Lung (tissue), 12 donors: ENCODE data around the gene STRA6. TPM values are rescaled to one million over a fixed set of nuclear protein-coding genes. Genes with fewer than 3 reads are reported as not detected.

Experiments
- ATAC-seq: fragments of 200-7000 bp; cut with Tn5 transposase; one replicate; pipeline ENCODE4 v1.9.1; 2020; ENCODE audit warnings: moderate number of reproducible peaks; ENCODE audit not compliant: insufficient read depth, low FRiP score
- DNase-seq, 3 donors: peaks; one replicate each; pipeline ENCODE4 v3.0.0-alpha.2; 2013 to 2017
- H3K27ac ChIP-seq, 2 donors: one replicate each; pipeline ENCODE4 v1.5.1; 2013; ENCODE audit warnings: mild to moderate bottlenecking in 2 of 2, moderate library complexity in 2 of 2, control low read depth in 1 of 2, inconsistent platforms in 1 of 2, low read depth in 1 of 2, low read length in 1 of 2
- H3K27me3 ChIP-seq, 3 donors: one replicate each; pipeline ENCODE4 v1.5.1; 2013; ENCODE audit warnings: low read length in 2 of 3; ENCODE audit not compliant: control insufficient read depth in 3 of 3, insufficient read depth in 3 of 3
- H3K36me3 ChIP-seq, 4 donors: one replicate each; pipeline ENCODE4 v1.5.1; 2013; ENCODE audit warnings: low read length in 4 of 4, mild to moderate bottlenecking in 1 of 4, moderate library complexity in 1 of 4; ENCODE audit not compliant: control insufficient read depth in 4 of 4, insufficient read depth in 4 of 4
- H3K4me1 ChIP-seq, 5 donors: one replicate each; pipeline ENCODE4 v1.5.1; 2013; ENCODE audit warnings: low read length in 5 of 5, mild to moderate bottlenecking in 2 of 5, moderate library complexity in 1 of 5; ENCODE audit not compliant: control insufficient read depth in 5 of 5, insufficient read depth in 5 of 5
- H3K4me3 ChIP-seq: one replicate; pipeline ENCODE4 v1.5.1; 2013; ENCODE audit warnings: mild to moderate bottlenecking, control low read depth, moderate library complexity
- H3K9ac ChIP-seq, 2 donors: one replicate each; pipeline ENCODE4 v1.5.1; 2013; ENCODE audit warnings: low read length in 2 of 2, control low read depth in 1 of 2; ENCODE audit not compliant: insufficient read depth in 1 of 2
- H3K9me3 ChIP-seq, 4 donors: one replicate each; pipeline ENCODE4 v1.5.1; 2013; ENCODE audit warnings: low read length in 3 of 4, mild to moderate bottlenecking in 1 of 4, moderate library complexity in 1 of 4; ENCODE audit not compliant: control insufficient read depth in 4 of 4, insufficient read depth in 3 of 4
- WGBS, 2 donors: extraction: QIAGEN DNeasy Blood & Tissue Kit; methylation state at CpG; one replicate each; pipeline ENCODE4 v1.1.7; 2013; 5-methylcytosine and 5-hydroxymethylcytosine counted together
- polyA plus RNA-seq, 2 donors: library from polyadenylated mRNA; stranded (reverse); fragments of 200-250 nt; gene quantifications; one replicate each; pipeline ENCODE4 v1.2.1, GENCODE V29; 2013
- total RNA-seq, 2 donors: library from RNA; depleted of rRNA in 1 of 2; stranded (reverse); fragments of >200 nt in 1 of 2; gene quantifications; one replicate each; pipeline ENCODE4 v1.2.1, GENCODE V29; 2014 to 2021
- TF ChIP-seq, protein P1 (sequence below): IDR thresholded peaks from 2 replicates; pipeline ENCODE4 v1.5.1; 2012; ENCODE audit warnings: mild to moderate bottlenecking; ENCODE audit errors: control extremely low read depth, extremely low read depth
- donor health status: control.
- donor health status: control.
- donor health status: Bipolar disorder and iron deficiency.
- donor health status: healthy.
- donor health status: DM: yes; HTN: yes; CAD: no.

Gene STRA6
- total and polyA plus RNA-seq, 4 donors, result 0.40 to 2.6 (median 0.78) TPM

- TF ChIP-seq, protein P1, sequence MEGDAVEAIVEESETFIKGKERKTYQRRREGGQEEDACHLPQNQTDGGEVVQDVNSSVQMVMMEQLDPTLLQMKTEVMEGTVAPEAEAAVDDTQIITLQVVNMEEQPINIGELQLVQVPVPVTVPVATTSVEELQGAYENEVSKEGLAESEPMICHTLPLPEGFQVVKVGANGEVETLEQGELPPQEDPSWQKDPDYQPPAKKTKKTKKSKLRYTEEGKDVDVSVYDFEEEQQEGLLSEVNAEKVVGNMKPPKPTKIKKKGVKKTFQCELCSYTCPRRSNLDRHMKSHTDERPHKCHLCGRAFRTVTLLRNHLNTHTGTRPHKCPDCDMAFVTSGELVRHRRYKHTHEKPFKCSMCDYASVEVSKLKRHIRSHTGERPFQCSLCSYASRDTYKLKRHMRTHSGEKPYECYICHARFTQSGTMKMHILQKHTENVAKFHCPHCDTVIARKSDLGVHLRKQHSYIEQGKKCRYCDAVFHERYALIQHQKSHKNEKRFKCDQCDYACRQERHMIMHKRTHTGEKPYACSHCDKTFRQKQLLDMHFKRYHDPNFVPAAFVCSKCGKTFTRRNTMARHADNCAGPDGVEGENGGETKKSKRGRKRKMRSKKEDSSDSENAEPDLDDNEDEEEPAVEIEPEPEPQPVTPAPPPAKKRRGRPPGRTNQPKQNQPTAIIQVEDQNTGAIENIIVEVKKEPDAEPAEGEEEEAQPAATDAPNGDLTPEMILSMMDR, result no peak
- ATAC-seq (no peak), DNase-seq (no peak)
- no peaks in the 10 kb centered on the region for H3K36me3 ChIP-seq
- no peak overlapping the region for H3K4me3 ChIP-seq
- H3K9ac ChIP-seq, result no peak overlapping the region
- no peak overlapping the region for H3K27ac ChIP-seq
- no peaks in the 10 kb centered on the region for H3K9me3 ChIP-seq
- 75 to 91% methylated on average over 6 of the region's 6 CpGs for WGBS, 2 donors
- H3K27me3 ChIP-seq, result no peaks in the 10 kb centered on the region
- H3K4me1 ChIP-seq, result peaks cover 0 to 47% (median 0%) of the 10 kb centered on the region in 5 donors
Measured at GRCh38 chr15:74208496-74208895, 5.9 kb upstream of the STRA6 start.

DNA sequence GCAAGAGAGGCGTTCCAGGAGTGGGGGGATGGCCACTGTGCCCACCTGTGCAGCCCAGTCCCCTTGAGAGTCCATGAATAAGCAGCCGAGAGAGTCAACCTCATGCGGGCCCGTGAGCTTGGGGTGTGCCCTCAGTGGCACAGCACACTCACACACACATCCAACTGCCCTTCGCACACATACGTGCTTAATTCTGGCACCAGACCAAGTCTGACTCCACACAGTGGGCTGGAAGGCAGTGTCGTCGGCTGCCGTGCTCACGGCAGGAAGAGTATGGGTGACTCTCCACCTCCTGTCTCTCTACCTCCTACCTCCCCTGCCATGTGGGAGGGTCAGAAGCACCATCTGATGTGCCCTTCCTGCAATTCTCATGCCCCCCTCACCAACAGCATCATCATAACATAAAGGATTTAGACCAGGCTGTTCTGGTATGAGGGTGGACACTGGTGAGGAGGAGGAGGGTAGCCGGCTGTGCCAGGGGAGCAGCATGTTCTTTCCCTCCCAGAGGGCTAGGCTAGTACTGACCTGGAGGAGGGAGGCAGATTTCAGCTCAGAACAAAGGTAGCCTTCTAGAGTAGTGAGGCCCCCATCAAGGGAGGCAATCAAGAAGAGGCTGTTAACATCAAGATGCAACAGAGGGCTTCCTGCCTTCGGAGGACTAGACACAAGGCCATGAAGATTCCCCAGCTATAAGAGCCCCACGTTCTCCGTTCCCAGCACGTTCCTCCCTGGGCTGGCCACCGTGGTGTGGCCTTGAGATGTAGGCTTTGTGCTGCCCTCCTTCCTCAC is 5.3 kb upstream of the STRA6 start:
- H3K9me3 ChIP-seq, result no peaks in the 10 kb centered on the region
- no peak for DNase-seq
- H3K9ac ChIP-seq, result no peak overlapping the region
- H3K36me3 ChIP-seq, result no peaks in the 10 kb centered on the region
- no peak overlapping the region for H3K4me3 ChIP-seq
- no peak for ATAC-seq
- TF ChIP-seq, protein P1, result no peak
- H3K4me1 ChIP-seq, result peaks cover 0 to 52% (median 0%) of the 10 kb centered on the region in 5 donors
- H3K27ac ChIP-seq, result no peak overlapping the region
- WGBS, 2 donors, result 71 to 77% methylated on average over 16 of the region's 16 CpGs
- H3K27me3 ChIP-seq, result no peaks in the 10 kb centered on the region

- no peaks in the 10 kb centered on the region for H3K27me3 ChIP-seq
- no peak for ATAC-seq
- 65 to 78% methylated on average over 6 of the region's 6 CpGs for WGBS, 2 donors
- H3K9ac ChIP-seq, result no peak overlapping the region
- DNase-seq, result no peak
- peaks cover 0 to 62% (median 0%) of the 10 kb centered on the region in 5 donors for H3K4me1 ChIP-seq
- no peak overlapping the region for H3K27ac ChIP-seq
- TF ChIP-seq, protein P1, result no peak
- H3K9me3 ChIP-seq, result no peaks in the 10 kb centered on the region
- no peak overlapping the region for H3K4me3 ChIP-seq
- H3K36me3 ChIP-seq, result no peaks in the 10 kb centered on the region
Measured at GRCh38 chr15:74206801-74207281, 4.3 kb upstream of the STRA6 start.
